Muscle layer of colon (tissue), 2 donors: ENCODE results near the gene ST8SIA1.
"Not testable (repeated sequence)": the region's sequence is repeated elsewhere in the genome, so short reads cannot be mapped to it uniquely, and the experiment has no call there.

ENCODE experiments used
- H3K27ac ChIP-seq: one replicate; pipeline ENCODE4 v1.7.0; 2013; ENCODE audit warnings: low read depth, mild to moderate bottlenecking, low read length, moderate library complexity
- H3K27me3 ChIP-seq, 2 donors: one replicate each; pipeline ENCODE4 v1.7.0; 2013; ENCODE audit warnings: low read length in 2 of 2, mild to moderate bottlenecking in 2 of 2; ENCODE audit not compliant: insufficient read depth in 2 of 2, control insufficient read depth in 1 of 2
- H3K36me3 ChIP-seq: one replicate; pipeline ENCODE4 v1.7.0; 2013; ENCODE audit warnings: mild to moderate bottlenecking, low read length; ENCODE audit not compliant: insufficient read depth
- H3K4me1 ChIP-seq: one replicate; pipeline ENCODE4 v1.7.0; 2013; ENCODE audit warnings: mild to moderate bottlenecking, low read length; ENCODE audit not compliant: insufficient read depth
- H3K4me3 ChIP-seq, 2 donors: one replicate each; pipeline ENCODE4 v1.7.0; 2013; ENCODE audit warnings: low read length in 2 of 2, low read depth in 1 of 2, mild to moderate bottlenecking in 1 of 2, moderate library complexity in 1 of 2
- H3K9ac ChIP-seq: one replicate; pipeline ENCODE4 v1.7.0; 2013; ENCODE audit warnings: low read length
- H3K9me3 ChIP-seq: one replicate; pipeline ENCODE4 v1.7.0; 2013; ENCODE audit warnings: mild to moderate bottlenecking, low read length
- donor health status: abdominal sarcoma.
- donor health status: Adenocarcinoma of cecum.

ST8SIA1 gene

DNA sequence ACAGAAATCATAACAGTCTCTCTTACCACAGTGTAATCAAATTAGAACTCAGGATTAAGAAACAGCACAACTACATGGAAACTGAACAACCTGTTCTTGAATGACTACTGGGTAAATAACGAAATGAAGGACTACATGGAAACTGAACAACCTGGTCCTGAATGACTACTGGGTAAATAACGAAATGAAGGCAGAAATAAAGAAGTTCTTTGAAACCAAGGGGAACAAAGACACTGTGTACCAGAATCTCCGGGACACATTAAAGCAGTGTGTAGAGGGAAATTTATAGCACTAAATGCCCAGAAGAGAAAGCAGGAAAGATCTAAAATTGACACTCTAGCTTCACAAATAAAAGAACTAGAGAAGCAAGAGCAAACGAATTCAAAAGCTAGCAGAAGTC lies 185.2 kb downstream of the ST8SIA1 start:
- not testable (repeated sequence) for H3K27ac ChIP-seq

GRCh38 chr12:22146686-22147085 lies 187.8 kb downstream of the ST8SIA1 start:
- H3K4me3 ChIP-seq, H3K4me1 ChIP-seq, H3K27me3 ChIP-seq, H3K9me3 ChIP-seq, H3K27ac ChIP-seq, H3K9ac ChIP-seq, H3K36me3 ChIP-seq: not testable (repeated sequence)

More for the DNA sequence above, 185.2 kb downstream of the ST8SIA1 start:
- not testable (repeated sequence) for H3K4me3 ChIP-seq, H3K36me3 ChIP-seq, H3K4me1 ChIP-seq, H3K9me3 ChIP-seq, H3K9ac ChIP-seq, H3K27me3 ChIP-seq
